GM23338 (cell line): ENCODE data around the gene NOX5.

Experiments used
- CTCF ChIP-seq, 2 experiments: fragments of 200-600 bp in 1 of 2; sonication (generic) in 1 of 2; conservative IDR thresholded peaks; 2 replicates each; pipeline versions ENCODE4 v1.5.1 to v1.6.1; 2016 to 2017; ENCODE audit warnings: antibody characterized with exemption in 2 of 2, low read depth in 2 of 2, mild to moderate bottlenecking in 2 of 2, moderate library complexity in 1 of 2
- EZH2 ChIP-seq: fragments of 200-600 bp; sonication (generic); IDR thresholded peaks from one replicate; pipeline ENCODE4 v1.8.0; 2017; ENCODE audit warnings: antibody characterized with exemption, mild to moderate bottlenecking, low read depth; ENCODE audit not compliant: unreplicated experiment
- EZH2phosphoT487 ChIP-seq: fragments of 200-600 bp; sonication (generic); IDR thresholded peaks from one replicate; pipeline ENCODE4 v1.8.1; 2018; ENCODE audit warnings: antibody characterized with exemption; ENCODE audit not compliant: unreplicated experiment
- NANOG ChIP-seq: IDR thresholded peaks from 2 replicates; pipeline ENCODE4 v1.6.1; 2016; ENCODE audit warnings: antibody characterized with exemption, borderline replicate concordance
- POLR2AphosphoS5 ChIP-seq: IDR thresholded peaks from 2 replicates; pipeline ENCODE4 v1.6.1; 2016; ENCODE audit warnings: antibody characterized with exemption, low read depth
- STAT1 ChIP-seq: IDR thresholded peaks from one replicate; pipeline ENCODE4 v1.6.1; 2016; ENCODE audit warnings: antibody characterized with exemption; ENCODE audit not compliant: unreplicated experiment
- TF ChIP-seq, protein P1 (sequence below): IDR thresholded peaks from one replicate; pipeline ENCODE4 v1.6.1; 2018; ENCODE audit warnings: antibody characterized with exemption; ENCODE audit not compliant: unreplicated experiment

DNA sequence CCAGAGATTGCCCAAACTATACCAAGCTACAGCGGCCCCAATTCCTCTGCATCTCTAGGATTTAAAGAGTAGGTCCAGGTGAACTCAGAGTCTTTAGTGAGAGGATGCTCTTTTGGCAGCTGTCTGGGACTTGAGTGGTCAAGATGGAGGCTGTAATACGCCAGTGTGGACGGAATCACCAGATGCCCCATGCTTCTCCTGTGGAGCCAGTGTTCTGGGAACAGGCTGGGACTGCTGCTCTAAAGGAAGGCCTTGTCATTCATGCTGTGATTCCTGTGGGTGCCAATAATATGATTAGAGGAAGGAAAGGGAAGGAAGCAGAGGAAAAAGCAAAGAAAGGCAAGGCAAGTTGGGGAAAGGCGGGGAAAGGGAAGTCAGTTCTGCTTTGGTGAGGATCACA lies 17.4 kb upstream of the NOX5 start:
- TF ChIP-seq, protein P1, sequence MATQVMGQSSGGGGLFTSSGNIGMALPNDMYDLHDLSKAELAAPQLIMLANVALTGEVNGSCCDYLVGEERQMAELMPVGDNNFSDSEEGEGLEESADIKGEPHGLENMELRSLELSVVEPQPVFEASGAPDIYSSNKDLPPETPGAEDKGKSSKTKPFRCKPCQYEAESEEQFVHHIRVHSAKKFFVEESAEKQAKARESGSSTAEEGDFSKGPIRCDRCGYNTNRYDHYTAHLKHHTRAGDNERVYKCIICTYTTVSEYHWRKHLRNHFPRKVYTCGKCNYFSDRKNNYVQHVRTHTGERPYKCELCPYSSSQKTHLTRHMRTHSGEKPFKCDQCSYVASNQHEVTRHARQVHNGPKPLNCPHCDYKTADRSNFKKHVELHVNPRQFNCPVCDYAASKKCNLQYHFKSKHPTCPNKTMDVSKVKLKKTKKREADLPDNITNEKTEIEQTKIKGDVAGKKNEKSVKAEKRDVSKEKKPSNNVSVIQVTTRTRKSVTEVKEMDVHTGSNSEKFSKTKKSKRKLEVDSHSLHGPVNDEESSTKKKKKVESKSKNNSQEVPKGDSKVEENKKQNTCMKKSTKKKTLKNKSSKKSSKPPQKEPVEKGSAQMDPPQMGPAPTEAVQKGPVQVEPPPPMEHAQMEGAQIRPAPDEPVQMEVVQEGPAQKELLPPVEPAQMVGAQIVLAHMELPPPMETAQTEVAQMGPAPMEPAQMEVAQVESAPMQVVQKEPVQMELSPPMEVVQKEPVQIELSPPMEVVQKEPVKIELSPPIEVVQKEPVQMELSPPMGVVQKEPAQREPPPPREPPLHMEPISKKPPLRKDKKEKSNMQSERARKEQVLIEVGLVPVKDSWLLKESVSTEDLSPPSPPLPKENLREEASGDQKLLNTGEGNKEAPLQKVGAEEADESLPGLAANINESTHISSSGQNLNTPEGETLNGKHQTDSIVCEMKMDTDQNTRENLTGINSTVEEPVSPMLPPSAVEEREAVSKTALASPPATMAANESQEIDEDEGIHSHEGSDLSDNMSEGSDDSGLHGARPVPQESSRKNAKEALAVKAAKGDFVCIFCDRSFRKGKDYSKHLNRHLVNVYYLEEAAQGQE, result no peak
- no peak for TF ChIP-seq EZH2phosphoT487
- no peak for TF ChIP-seq CTCF (conservative IDR thresholded peaks at IDR 0.05; ENCODE audit: low read depth in 2 of 2)
- no peak for TF ChIP-seq STAT1
- TF ChIP-seq EZH2, result no peak
- TF ChIP-seq POLR2AphosphoS5, result no peak
- no peak for TF ChIP-seq NANOG
